ENCODE measurements around the gene ANKRD27.
"Not testable (repeated sequence)": the region's sequence is repeated elsewhere in the genome, so short reads cannot be mapped to it uniquely, and the experiment has no call there.

ANKRD27 gene

DNA sequence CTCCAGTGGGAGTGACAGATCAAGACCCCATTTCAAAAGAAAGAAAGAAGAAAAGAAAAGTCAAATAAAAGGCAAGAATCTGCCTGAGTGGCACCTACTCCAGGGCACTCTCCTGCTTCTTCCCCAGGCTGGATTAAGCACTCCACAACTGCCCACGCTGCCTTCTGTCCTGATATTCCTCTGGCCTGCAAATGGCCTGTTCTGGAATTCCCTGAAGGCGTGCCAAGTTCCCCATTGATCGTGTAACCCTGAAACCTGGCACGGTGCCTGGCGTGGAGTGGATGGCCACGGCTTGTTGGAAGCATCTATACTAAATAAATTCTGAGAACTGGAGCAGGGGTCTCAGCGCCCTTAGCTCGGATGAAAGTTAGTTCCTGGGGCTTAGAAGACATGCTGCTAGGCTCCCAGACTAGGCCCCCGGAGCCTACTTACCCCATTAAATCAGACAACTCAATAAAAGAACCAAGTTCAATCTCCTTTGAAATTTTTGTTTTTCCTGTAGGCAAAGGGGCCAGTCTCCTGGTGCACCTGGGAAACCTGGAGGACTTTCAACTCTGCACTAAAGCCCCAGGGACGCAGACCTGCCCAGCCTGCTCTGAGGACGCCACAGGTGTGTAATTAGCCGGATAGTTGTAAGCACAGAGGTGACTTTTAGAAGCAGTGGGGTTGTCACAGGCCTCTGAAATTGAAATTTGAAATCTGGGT is 21.9 kb downstream of the ANKRD27 start:
- H3K9ac ChIP-seq (ENCODE audit: low read depth, low read length): no peak overlapping the region
- H3K4me3 ChIP-seq (ENCODE audit: low read depth in 1 of 2, low read length in 2 of 2): no peak overlapping the region
- ATAC-seq (ENCODE audit: insufficient read depth, low read depth) (no peak), DNase-seq (no peak)
- H4K20me1 ChIP-seq (ENCODE audit: insufficient read depth, low read length): peaks cover 5% of the 10 kb centered on the region; the same call in 1 of the 2 replicates
- no peaks in the 10 kb centered on the region for H3K27me3 ChIP-seq (ENCODE audit: insufficient read depth, low read length, poor library complexity)
- peaks cover 9% of the 10 kb centered on the region for H3K79me2 ChIP-seq (ENCODE audit: insufficient read depth, low read length)
- H3K4me2 ChIP-seq (ENCODE audit: insufficient read depth, low read length): no peak overlapping the region
- peaks cover 40% of the 10 kb centered on the region for H3K36me3 ChIP-seq (ENCODE audit: insufficient read depth, low read length)
- TF ChIP-seq CTCF (IDR thresholded peaks at IDR 0.05; ENCODE audit: borderline replicate concordance, extremely low read depth, low read length, poor library complexity, severe bottlenecking): no peak
- no peak for TF ChIP-seq EZH2 (IDR thresholded peaks at IDR 0.05; ENCODE audit: borderline replicate concordance, low read depth, low read length, severe bottlenecking)
- no peaks in the 10 kb centered on the region for H3K4me1 ChIP-seq (ENCODE audit: insufficient read depth, low read length)
- H3K27ac ChIP-seq (ENCODE audit: low read length): no peak overlapping the region
- no peak overlapping the region for H2AFZ ChIP-seq (ENCODE audit: low read depth, low read length)
- no peaks in the 10 kb centered on the region for H3K9me3 ChIP-seq (ENCODE audit: insufficient read depth, low read length, severe bottlenecking)

DNA sequence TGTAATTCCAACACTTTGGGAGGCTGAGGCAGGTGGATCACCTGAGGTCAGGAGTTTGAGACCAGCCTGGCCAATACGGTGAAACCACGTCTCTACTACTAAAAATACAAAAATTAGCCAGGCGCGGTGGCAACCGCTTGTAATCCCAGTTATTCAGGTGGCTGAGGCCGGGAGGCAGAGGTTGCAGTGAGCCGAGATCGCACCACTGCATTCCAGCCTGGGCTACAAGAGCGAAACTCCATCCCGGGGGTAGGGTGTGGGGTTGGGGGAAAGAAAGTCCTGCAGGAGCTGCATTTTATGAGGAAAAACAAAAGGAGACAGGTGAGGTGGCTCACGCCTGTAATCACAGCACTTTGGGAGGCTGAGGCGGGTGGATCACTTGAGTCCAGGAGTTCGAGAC is 22.6 kb downstream of the ANKRD27 start:
- H4K20me1 ChIP-seq (ENCODE audit: insufficient read depth, low read length): not testable (repeated sequence)

DNA sequence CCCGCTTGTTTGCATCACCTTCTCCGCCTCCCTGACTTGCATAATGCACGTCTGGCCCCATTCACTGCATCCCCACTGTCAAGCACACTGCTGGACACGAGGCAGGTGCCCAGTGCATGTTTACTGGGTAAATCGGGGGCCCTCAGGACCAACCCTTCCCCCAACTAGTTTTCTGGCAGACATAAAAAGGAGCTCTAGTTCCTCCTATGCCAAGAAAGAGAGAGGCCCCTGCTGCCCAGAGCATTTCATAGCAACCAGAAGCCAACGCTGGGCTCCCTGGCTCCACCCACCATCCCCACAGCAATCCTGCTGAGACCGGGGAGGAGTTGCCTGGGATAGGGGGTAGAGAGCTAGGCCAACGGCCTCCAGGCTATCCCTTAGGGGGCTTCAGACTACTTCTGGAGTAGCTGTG is 23.2 kb downstream of the ANKRD27 start:
- Histone ChIP-seq H2AFZ (ENCODE audit: low read depth, low read length) (no peak overlapping the region), H3K4me1 (ENCODE audit: insufficient read depth, low read length) (no peaks in the 10 kb centered on the region), H3K27me3 (ENCODE audit: insufficient read depth, low read length, poor library complexity) (no peaks in the 10 kb centered on the region), H4K20me1 (ENCODE audit: insufficient read depth, low read length) (peaks cover 4% of the 10 kb centered on the region; the same call in 1 of the 2 replicates), H3K4me3 (ENCODE audit: low read depth in 1 of 2, low read length in 2 of 2) (no peak overlapping the region), H3K9ac (ENCODE audit: low read depth, low read length) (no peak overlapping the region), H3K79me2 (ENCODE audit: insufficient read depth, low read length) (peaks cover 9% of the 10 kb centered on the region), H3K9me3 (ENCODE audit: insufficient read depth, low read length, severe bottlenecking) (no peaks in the 10 kb centered on the region), H3K36me3 (ENCODE audit: insufficient read depth, low read length) (peaks cover 50% of the 10 kb centered on the region), H3K27ac (ENCODE audit: low read length) (no peak overlapping the region), H3K4me2 (ENCODE audit: insufficient read depth, low read length) (no peak overlapping the region)
- DNase-seq: no peak
- TF ChIP-seq CTCF (IDR thresholded peaks at IDR 0.05; ENCODE audit: borderline replicate concordance, extremely low read depth, low read length, poor library complexity, severe bottlenecking): no peak
- no peak for TF ChIP-seq EZH2 (IDR thresholded peaks at IDR 0.05; ENCODE audit: borderline replicate concordance, low read depth, low read length, severe bottlenecking)
- no peak for ATAC-seq (ENCODE audit: insufficient read depth, low read depth)

More for the DNA sequence above, 22.6 kb downstream of the ANKRD27 start:
- H3K27me3 ChIP-seq (ENCODE audit: insufficient read depth, low read length, poor library complexity); H2AFZ ChIP-seq (ENCODE audit: low read depth, low read length); ATAC-seq (ENCODE audit: insufficient read depth, low read depth); H3K9me3 ChIP-seq (ENCODE audit: insufficient read depth, low read length, severe bottlenecking); DNase-seq; H3K79me2 ChIP-seq (ENCODE audit: insufficient read depth, low read length); H3K27ac ChIP-seq (ENCODE audit: low read length); H3K4me2 ChIP-seq (ENCODE audit: insufficient read depth, low read length); H3K9ac ChIP-seq (ENCODE audit: low read depth, low read length); H3K4me1 ChIP-seq (ENCODE audit: insufficient read depth, low read length); H3K4me3 ChIP-seq (ENCODE audit: low read depth in 1 of 2, low read length in 2 of 2): not testable (repeated sequence)
- peaks cover 45% of the 10 kb centered on the region for H3K36me3 ChIP-seq (ENCODE audit: insufficient read depth, low read length)

GRCh38 chr19:32650671-32651070 is 24.3 kb downstream of the ANKRD27 start:
- no peak for ATAC-seq (ENCODE audit: insufficient read depth, low read depth)
- Histone ChIP-seq H3K4me1 (ENCODE audit: insufficient read depth, low read length) (no peaks in the 10 kb centered on the region), H3K27ac (ENCODE audit: low read length) (no peak overlapping the region), H3K36me3 (ENCODE audit: insufficient read depth, low read length) (peaks cover 45% of the 10 kb centered on the region), H3K27me3 (ENCODE audit: insufficient read depth, low read length, poor library complexity) (no peaks in the 10 kb centered on the region), H3K4me2 (ENCODE audit: insufficient read depth, low read length) (no peak overlapping the region), H4K20me1 (ENCODE audit: insufficient read depth, low read length) (peaks cover 4% of the 10 kb centered on the region; the same call in 1 of the 2 replicates), H2AFZ (ENCODE audit: low read depth, low read length) (no peak overlapping the region), H3K79me2 (ENCODE audit: insufficient read depth, low read length) (peaks cover 9% of the 10 kb centered on the region), H3K9me3 (ENCODE audit: insufficient read depth, low read length, severe bottlenecking) (no peaks in the 10 kb centered on the region), H3K4me3 (ENCODE audit: low read depth in 1 of 2, low read length in 2 of 2) (no peak overlapping the region), H3K9ac (ENCODE audit: low read depth, low read length) (no peak overlapping the region)
- no peak for DNase-seq
- TF ChIP-seq EZH2 (IDR thresholded peaks at IDR 0.05; ENCODE audit: borderline replicate concordance, low read depth, low read length, severe bottlenecking) (no peak), CTCF (IDR thresholded peaks at IDR 0.05; ENCODE audit: borderline replicate concordance, extremely low read depth, low read length, poor library complexity, severe bottlenecking) (no peak)

All from DND-41 (cell line).